ENCODE data around the gene BTAF1.
A peak's percentile ranks its signal among the peaks of the same experiment; 100 is the strongest.
"Not testable (repeated sequence)": the region's sequence is repeated elsewhere in the genome, so short reads cannot be mapped to it uniquely, and the experiment has no call there.

The BTAF1 gene

GRCh38 chr10:91891125-91892001, 32.2 kb upstream of the BTAF1 start:
- TF ChIP-seq TAF1 (IDR thresholded peaks at IDR 0.05; ENCODE audit: borderline replicate concordance, low read depth, low read length) (no peak), POLR2AphosphoS5 (IDR thresholded peaks at IDR 0.05; ENCODE audit: low read depth, low read length) (no peak), POLR2A (IDR thresholded peaks at IDR 0.05; ENCODE audit: low read depth, low read length) (no peak)
- DNase-seq (ENCODE audit: insufficient read length) (no peak), FAIRE-seq (no peak)

GRCh38 chr10:91893051-91893450, 30.5 kb upstream of the BTAF1 start:
- DNase-seq (ENCODE audit: insufficient read length), result no peak
- no peak for FAIRE-seq
- TF ChIP-seq POLR2AphosphoS5 (IDR thresholded peaks at IDR 0.05; ENCODE audit: low read depth, low read length) (no peak), POLR2A (IDR thresholded peaks at IDR 0.05; ENCODE audit: low read depth, low read length) (no peak), TAF1 (IDR thresholded peaks at IDR 0.05; ENCODE audit: borderline replicate concordance, low read depth, low read length) (no peak)

- not testable (repeated sequence) for DNase-seq (ENCODE audit: insufficient read length); FAIRE-seq
These were observed 29.3 kb upstream of the BTAF1 start for GRCh38 chr10:91894261-91894685.

DNA sequence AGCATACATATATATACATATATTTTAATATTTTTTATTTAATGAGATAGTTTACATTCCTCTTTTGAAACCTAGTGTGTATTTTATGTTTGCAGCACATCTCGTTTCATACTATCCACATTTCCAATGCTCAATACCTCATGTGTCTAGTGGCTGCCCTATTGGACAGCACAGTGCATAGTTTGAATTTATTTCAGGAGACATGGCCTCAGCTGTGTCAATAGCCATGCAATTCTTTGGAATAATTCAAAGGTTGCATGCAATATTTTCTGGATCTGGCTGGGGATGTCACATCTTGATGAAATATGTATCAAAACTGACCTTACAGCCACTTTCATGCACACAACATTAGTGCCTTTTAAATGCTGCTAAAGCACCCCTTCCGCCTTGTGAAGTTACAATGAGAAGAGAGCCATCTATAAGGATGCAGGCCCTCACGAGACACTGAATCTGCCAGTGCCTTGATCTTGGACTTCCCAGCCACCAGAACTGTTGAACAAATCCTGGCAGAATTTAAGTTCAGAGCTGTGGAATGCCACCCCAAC, 27.3 kb upstream of the BTAF1 start:
- no peak for DNase-seq (ENCODE audit: insufficient read length)
- FAIRE-seq, result no peak
- TF ChIP-seq POLR2AphosphoS5 (IDR thresholded peaks at IDR 0.05; ENCODE audit: low read depth, low read length) (no peak), POLR2A (IDR thresholded peaks at IDR 0.05; ENCODE audit: low read depth, low read length) (no peak), TAF1 (IDR thresholded peaks at IDR 0.05; ENCODE audit: borderline replicate concordance, low read depth, low read length) (no peak)

GRCh38 chr10:91897421-91897820, 26.1 kb upstream of the BTAF1 start:
- TF ChIP-seq POLR2AphosphoS5 (IDR thresholded peaks at IDR 0.05; ENCODE audit: low read depth, low read length) (no peak), POLR2A (IDR thresholded peaks at IDR 0.05; ENCODE audit: low read depth, low read length) (no peak), TAF1 (IDR thresholded peaks at IDR 0.05; ENCODE audit: borderline replicate concordance, low read depth, low read length) (no peak)
- FAIRE-seq (no peak), DNase-seq (ENCODE audit: insufficient read length) (no peak)

GRCh38 chr10:91901784-91902677, 21.5 kb upstream of the BTAF1 start:
- no peak for TF ChIP-seq TAF1 (IDR thresholded peaks at IDR 0.05; ENCODE audit: borderline replicate concordance, low read depth, low read length)
- no peak for TF ChIP-seq POLR2A (IDR thresholded peaks at IDR 0.05; ENCODE audit: low read depth, low read length)
- TF ChIP-seq POLR2AphosphoS5 (IDR thresholded peaks at IDR 0.05; ENCODE audit: low read depth, low read length), result no peak
- FAIRE-seq, result no peak
- DNase-seq (ENCODE audit: insufficient read length), result no peak

- DNase-seq (ENCODE audit: insufficient read length) (no peak), FAIRE-seq (no peak)
- TF ChIP-seq POLR2AphosphoS5 (IDR thresholded peaks at IDR 0.05; ENCODE audit: low read depth, low read length) (no peak), TAF1 (IDR thresholded peaks at IDR 0.05; ENCODE audit: borderline replicate concordance, low read depth, low read length) (no peak), POLR2A (IDR thresholded peaks at IDR 0.05; ENCODE audit: low read depth, low read length) (no peak)
These were observed 16.5 kb upstream of the BTAF1 start for GRCh38 chr10:91907033-91907594.

GRCh38 chr10:91907914-91908336, 15.6 kb upstream of the BTAF1 start:
- FAIRE-seq (no peak), DNase-seq (ENCODE audit: insufficient read length) (peak; percentile 23)
- no peak for TF ChIP-seq POLR2A (IDR thresholded peaks at IDR 0.05; ENCODE audit: low read depth, low read length)

DNA sequence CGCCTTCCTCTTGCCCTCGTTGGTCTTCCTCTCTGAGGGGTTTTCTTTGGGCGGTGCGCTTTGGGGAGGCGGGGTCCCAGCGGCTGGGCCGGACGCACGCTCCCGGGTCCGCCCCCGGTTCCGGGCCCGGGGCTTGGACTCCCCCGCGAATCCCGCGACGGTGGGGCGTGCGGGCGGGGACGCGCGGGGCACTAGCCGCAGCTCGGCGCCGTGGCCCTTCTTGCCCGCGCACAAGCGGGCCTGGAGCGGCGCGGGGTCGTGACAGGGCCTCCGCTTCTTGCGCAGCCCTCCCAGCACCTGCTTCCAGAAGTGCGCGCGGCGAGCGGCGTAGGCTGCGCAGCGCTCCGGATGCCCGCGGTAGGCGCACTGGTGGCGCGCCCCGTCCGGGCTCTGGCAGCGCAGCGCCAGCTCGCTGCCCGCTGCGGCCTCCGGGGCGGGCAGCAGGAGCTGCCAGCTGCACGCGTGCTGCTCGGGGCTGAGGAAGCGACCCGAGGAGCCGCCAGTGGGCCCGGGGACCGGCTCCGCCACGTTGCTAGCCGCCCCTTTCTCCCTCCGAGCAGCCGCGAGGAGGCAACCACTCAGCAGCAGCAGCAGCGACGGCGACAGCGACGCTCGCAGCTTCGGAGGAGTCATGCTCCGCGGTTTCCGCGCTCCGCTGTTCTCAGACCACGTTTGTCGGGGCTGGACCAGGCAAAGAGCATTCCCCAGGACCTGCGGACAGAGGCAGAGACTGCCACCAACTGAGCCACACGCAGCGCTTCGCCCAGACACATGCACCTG, 15.0 kb upstream of the BTAF1 start:
- DNase-seq (ENCODE audit: insufficient read length) (peak; percentile 68), FAIRE-seq (peak; percentile 93)
- no peak for TF ChIP-seq TAF1 (IDR thresholded peaks at IDR 0.05; ENCODE audit: borderline replicate concordance, low read depth, low read length)
- no peak for TF ChIP-seq POLR2AphosphoS5 (IDR thresholded peaks at IDR 0.05; ENCODE audit: low read depth, low read length)
- TF ChIP-seq POLR2A (IDR thresholded peaks at IDR 0.05; ENCODE audit: low read depth, low read length), result peak; percentile 42; the same call in 1 of the 2 replicates

DNA sequence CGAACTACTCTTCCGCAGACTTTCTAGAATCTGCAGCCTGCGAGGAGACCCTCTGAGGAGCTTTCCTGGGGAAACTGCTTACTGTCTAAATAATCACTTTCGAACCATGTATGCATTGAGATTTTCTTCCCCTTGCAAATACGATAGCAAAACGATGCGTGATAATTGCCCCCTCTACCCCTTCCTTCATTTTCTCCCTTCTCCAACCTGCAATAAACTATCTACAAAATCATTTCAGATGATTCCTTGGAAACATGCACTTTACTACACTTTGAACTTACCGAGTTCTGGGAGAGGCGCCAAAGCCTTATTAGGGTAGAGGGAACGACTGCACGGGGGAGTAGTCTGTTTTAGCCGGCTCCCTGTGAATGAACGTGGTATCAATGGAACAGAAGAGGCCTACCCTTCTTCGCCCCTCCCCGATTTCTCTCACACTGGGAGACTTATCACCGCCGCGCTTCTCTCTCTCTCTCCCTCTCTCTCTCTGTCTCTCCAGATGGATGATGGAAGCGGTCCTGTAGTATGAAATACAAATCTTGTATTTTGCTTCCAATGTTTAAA, 14.4 kb upstream of the BTAF1 start, which contains the start of gene FGFBP3:
Gene FGFBP3 (minus strand): TSS at position 370 of the 561 bp plus-strand sequence. CDS start 517 bp downstream, outside the sequence.
- no peak for TF ChIP-seq POLR2A (IDR thresholded peaks at IDR 0.05; ENCODE audit: low read depth, low read length)
- TF ChIP-seq TAF1 (IDR thresholded peaks at IDR 0.05; ENCODE audit: borderline replicate concordance, low read depth, low read length), result no peak
- TF ChIP-seq POLR2AphosphoS5 (IDR thresholded peaks at IDR 0.05; ENCODE audit: low read depth, low read length), result no peak
- no peak for FAIRE-seq
- DNase-seq (ENCODE audit: insufficient read length), result no peak

All from GM12892 (cell line).